Panc1 (cell line): ENCODE measurements around the gene CFAP141.

Experiments used
- CTCF ChIP-seq: fragments of 450-650 bp; IDR thresholded peaks from 2 replicates; pipeline ENCODE4 v1.5.1; 2017; ENCODE audit warnings: mild to moderate bottlenecking
- POLR2AphosphoS5 ChIP-seq: IDR thresholded peaks from 2 replicates; pipeline ENCODE4 v1.6.1; 2012; ENCODE audit warnings: mild to moderate bottlenecking, low read depth, low read length, moderate library complexity
- SIN3A ChIP-seq: IDR thresholded peaks from 2 replicates; pipeline ENCODE4 v1.6.1; 2012; ENCODE audit warnings: low read depth, mild to moderate bottlenecking, low read length, moderate library complexity, borderline replicate concordance; ENCODE audit not compliant: insufficient read depth
- TCF7L2 ChIP-seq: IDR thresholded peaks from 2 replicates; pipeline ENCODE4 v1.6.1; 2011; ENCODE audit warnings: mild to moderate bottlenecking, low read depth, low read length, inconsistent platforms

DNA sequence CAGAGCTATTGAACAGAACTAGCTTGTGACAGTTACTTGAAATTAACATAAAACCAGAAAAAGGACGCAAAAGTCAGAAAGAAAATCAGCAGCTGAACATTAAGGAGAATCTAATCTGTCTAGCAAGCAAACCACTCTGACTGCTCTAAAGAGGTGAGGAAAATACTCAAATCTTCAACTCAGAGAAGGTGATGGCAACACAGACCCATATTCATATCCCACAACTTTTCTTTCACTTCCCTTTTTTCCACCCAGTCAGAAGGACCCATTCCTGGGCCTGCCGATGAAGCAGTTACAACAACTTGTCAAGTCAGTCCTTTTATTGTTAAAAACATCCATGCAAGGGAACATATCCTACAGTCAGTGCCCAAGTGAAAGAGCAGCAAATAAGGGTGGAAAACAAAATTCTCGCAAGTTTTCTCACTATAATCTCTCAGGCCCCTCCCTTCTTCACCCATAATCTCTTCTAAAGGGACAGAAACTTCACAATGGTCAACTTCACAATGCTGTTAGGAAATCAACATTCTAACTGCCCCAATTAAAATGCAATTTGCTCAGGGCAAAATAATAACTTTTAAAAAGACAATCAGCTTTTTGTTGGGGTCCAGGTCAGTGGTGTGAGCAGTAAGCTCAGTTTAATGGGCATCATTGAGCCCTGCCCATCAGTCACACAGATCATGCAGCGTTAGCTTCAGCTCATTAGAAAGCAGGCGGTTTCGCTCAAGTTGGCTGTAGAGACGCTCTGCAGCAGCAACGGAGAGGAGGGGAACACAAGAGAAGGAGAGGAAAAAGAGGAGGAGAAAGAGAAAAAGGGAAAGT lies 47.6 kb downstream of the CFAP141 start:
- TF ChIP-seq CTCF, result no peak
- no peak for TF ChIP-seq TCF7L2
- no peak for TF ChIP-seq POLR2AphosphoS5
- no peak for TF ChIP-seq SIN3A
